A549 (cell line): ENCODE measurements around the gene FAM89B. TPM values are rescaled to one million over a fixed set of nuclear protein-coding genes. Genes with fewer than 3 reads are reported as not detected.

Experiments used
- ATAC-seq, 2 experiments: fragments of 200-7000 bp in 1 of 2; fragments of >200 bp in 1 of 2; cut with Nextera tagmentation in 1 of 2; cut with Tn5 transposase in 1 of 2; 3 replicates each; pipeline versions ENCODE4 v1.8.0 to v1.9.1; 2018 to 2020; ENCODE audit warnings: mild to moderate bottlenecking in 1 of 2, moderate library complexity in 1 of 2
- CTCF ChIA-PET: fragments of 300-600 bp; sonication (Branson Sonifier 250); formaldehyde crosslinking; extraction: SDS; loops from one replicate; lab custom pipeline; 2021; ENCODE audit warnings: antibody characterized with exemption, inconsistent platforms; lab: Yijun Ruan, JAX
- POLR2A ChIA-PET: fragments of 350-600 bp; formaldehyde crosslinking; extraction: SDS; loops from one replicate; lab custom pipeline; 2021; ENCODE audit warnings: antibody characterized with exemption, inconsistent platforms; lab: Yijun Ruan, JAX
- DNase-seq, 2 experiments: peaks; one replicate each; pipeline versions ENCODE4 v3.0.0 to v3.0.0-alpha.2; 2011 to 2016; ENCODE audit warnings: low read depth in 1 of 2, low spot score in 1 of 2
- FAIRE-seq: peaks from 2 replicates; lab custom pipeline; 2011; peaks lifted over from hg19 to GRCh38; lab: Jason Lieb, UNC
- H3K27ac ChIP-seq, 2 experiments: fragments of >200 bp; sonication (Bioruptor Twin); formaldehyde crosslinking; 3 replicates each; pipeline ENCODE4 v1.5.1; 2016 to 2017
- H3K4me1 ChIP-seq: fragments of >200 bp; sonication (Bioruptor Twin); formaldehyde crosslinking; 3 replicates; pipeline ENCODE4 v1.6.1; 2016
- H3K4me2 ChIP-seq: fragments of >200 bp; sonication (Bioruptor Twin); formaldehyde crosslinking; 3 replicates; pipeline ENCODE4 v1.6.1; 2016
- H3K4me3 ChIP-seq: fragments of >200 bp; sonication (Bioruptor Twin); formaldehyde crosslinking; 3 replicates; pipeline ENCODE4 v1.5.1; 2016
- H3K9me3 ChIP-seq: fragments of >200 bp; sonication (Bioruptor Twin); formaldehyde crosslinking; 3 replicates; pipeline ENCODE4 v1.6.1; 2016
- CBX8 ChIP-seq: fragments of 200-600 bp; sonication (generic); IDR thresholded peaks from 2 replicates; pipeline ENCODE4 v1.6.1; 2016
- E2F6 ChIP-seq: IDR thresholded peaks from 2 replicates; pipeline ENCODE4 v1.6.1; 2012; ENCODE audit warnings: low read depth, borderline replicate concordance
- EHF ChIP-seq: fragments of 250-450 bp; sonication (Bioruptor Pico); IDR thresholded peaks from 2 replicates; pipeline ENCODE4 v1.5.0; 2020; ENCODE audit warnings: mild to moderate bottlenecking
- EP300 ChIP-seq, 2 experiments: fragments of >200 bp; sonication (Bioruptor Twin); formaldehyde crosslinking; IDR thresholded peaks; 2 replicates in 1 of 2; 3 replicates in 1 of 2; pipeline ENCODE4 v1.6.1; 2016 to 2017
- FOSB ChIP-seq: fragments of 250-450 bp; sonication (Bioruptor Pico); IDR thresholded peaks from 2 replicates; pipeline ENCODE4 v1.5.0; 2020; ENCODE audit warnings: mild to moderate bottlenecking, moderate library complexity
- GATA3 ChIP-seq: IDR thresholded peaks from 2 replicates; pipeline ENCODE4 v1.6.1; 2012; ENCODE audit warnings: borderline replicate concordance
- HOXB13 ChIP-seq: fragments of 250-450 bp; sonication (Bioruptor Pico); IDR thresholded peaks from 2 replicates; pipeline ENCODE4 v1.5.0; 2020; ENCODE audit warnings: low read depth, mild to moderate bottlenecking, moderate library complexity
- HOXB5 ChIP-seq: fragments of 250-450 bp; sonication (Bioruptor Pico); IDR thresholded peaks from 2 replicates; pipeline ENCODE4 v1.5.0; 2020; ENCODE audit warnings: mild to moderate bottlenecking, moderate library complexity
- MAFK ChIP-seq: fragments of 450-650 bp; IDR thresholded peaks from 2 replicates; pipeline ENCODE4 v1.6.1; 2014; ENCODE audit not compliant: partially characterized antibody
- MAX ChIP-seq: IDR thresholded peaks from 2 replicates; pipeline ENCODE4 v1.6.1; 2012
- MAZ ChIP-seq: fragments of 150-350 bp; IDR thresholded peaks from 2 replicates; pipeline ENCODE4 v1.6.1; 2014; ENCODE audit warnings: antibody characterized with exemption, low read depth, low read length, borderline replicate concordance
- NPAS2 ChIP-seq: fragments of 250-450 bp; sonication (Bioruptor Pico); IDR thresholded peaks from 2 replicates; pipeline ENCODE4 v1.8.0; 2022; ENCODE audit warnings: mild to moderate bottlenecking, moderate library complexity, borderline replicate concordance
- POLR2A ChIP-seq: IDR thresholded peaks from 2 replicates; pipeline ENCODE4 v1.6.1; 2012; ENCODE audit warnings: mild to moderate bottlenecking, low read length
- RCOR1 ChIP-seq: fragments of 150-350 bp; IDR thresholded peaks from 2 replicates; pipeline ENCODE4 v1.6.1; 2014; ENCODE audit warnings: antibody characterized with exemption, low read length, low read depth
- RFX5 ChIP-seq: fragments of 450-650 bp; IDR thresholded peaks from 2 replicates; pipeline ENCODE4 v1.7.1; 2014; ENCODE audit warnings: antibody characterized with exemption, mild to moderate bottlenecking, moderate library complexity
- SMC3 ChIP-seq: fragments of >200 bp; sonication (Bioruptor Twin); formaldehyde crosslinking; IDR thresholded peaks from 3 replicates; pipeline ENCODE4 v1.6.1; 2018; ENCODE audit warnings: inconsistent platforms
- ZSCAN20 ChIP-seq: fragments of 250-450 bp; sonication (Bioruptor Pico); IDR thresholded peaks from 2 replicates; pipeline ENCODE4 v1.8.0; 2022; ENCODE audit warnings: mild to moderate bottlenecking, moderate library complexity
- WGBS: methylation state at CpG from one replicate; pipeline ENCODE4 v1.1.6; 2017; ENCODE audit errors: missing lambda C conversion rate; 5-methylcytosine and 5-hydroxymethylcytosine counted together
- polyA plus RNA-seq, 4 experiments: library from polyadenylated mRNA; depleted of rRNA in 3 of 4; stranded (reverse); fragments of >200 nt; fragmentation: RNase III in 1 of 4; extraction: RNeasy Plus Mini Kit Qiagen cat#74134 plus additional on column Dnase treatment in 1 of 4; gene quantifications; 2 replicates in 3 of 4; 3 replicates in 1 of 4; pipeline ENCODE4 v1.2.3, GENCODE V29; 2011 to 2017
- TF ChIP-seq, protein P1 (sequence below): fragments of 450-650 bp; IDR thresholded peaks from 2 replicates; pipeline ENCODE4 v1.6.1; 2014; ENCODE audit warnings: antibody characterized with exemption
- TF ChIP-seq, protein P2 (sequence below): fragments of 250-450 bp; sonication (Bioruptor Pico); IDR thresholded peaks from 2 replicates; pipeline ENCODE4 v1.5.0; 2020; ENCODE audit warnings: low read depth, mild to moderate bottlenecking, moderate library complexity

Gene FAM89B
- polyA plus RNA-seq, 2 of the 4 experiments (the other 2 are of a cell fraction), result 13.5 to 23.9 TPM

GRCh38 chr11:65551572-65552387 lies 20.6 kb upstream of the FAM89B start (continued):
- TF ChIP-seq MAFK, result peak; percentile 22

GRCh38 chr11:65552388-65552951 lies 19.9 kb upstream of the FAM89B start:
- H3K4me2 ChIP-seq, result peak overlapping the region; percentile 7; the same call in 1 of the 3 replicates
- peak overlapping the region in 1 of 2 experiments; percentile 99; a peak in 1 of 6 replicates for H3K27ac ChIP-seq
- H3K9me3 ChIP-seq, result no peaks in the 10 kb centered on the region
- FAIRE-seq (no peak), ATAC-seq (no peak), DNase-seq (no peak)
- TF ChIP-seq, protein P1, sequence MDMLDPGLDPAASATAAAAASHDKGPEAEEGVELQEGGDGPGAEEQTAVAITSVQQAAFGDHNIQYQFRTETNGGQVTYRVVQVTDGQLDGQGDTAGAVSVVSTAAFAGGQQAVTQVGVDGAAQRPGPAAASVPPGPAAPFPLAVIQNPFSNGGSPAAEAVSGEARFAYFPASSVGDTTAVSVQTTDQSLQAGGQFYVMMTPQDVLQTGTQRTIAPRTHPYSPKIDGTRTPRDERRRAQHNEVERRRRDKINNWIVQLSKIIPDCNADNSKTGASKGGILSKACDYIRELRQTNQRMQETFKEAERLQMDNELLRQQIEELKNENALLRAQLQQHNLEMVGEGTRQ, result peak; percentile 76
- no peak for TF ChIP-seq HOXB5 (CRISPR knock-in tag)
- H3K4me1 ChIP-seq, result peaks cover 54% of the 10 kb centered on the region
- no peak overlapping the region for H3K4me3 ChIP-seq
- WGBS, result 71% methylated on average over 8 of the region's 9 CpGs
- ChIA-PET CTCF (interaction anchor here (0.5 to 8.0 kb wide), 22 partner anchors 9 to 478 kb away, joined by 3 to 148 read pairs (median 5); partner anchors contain the start of genes EHBP1L1, FAM89B, SCYL1 and ZNRD2), POLR2A (interaction anchor here (1.2 kb wide), 1 partner anchor 11 kb away, joined by 6 read pairs; no protein-coding TSS in a partner anchor)

DNA sequence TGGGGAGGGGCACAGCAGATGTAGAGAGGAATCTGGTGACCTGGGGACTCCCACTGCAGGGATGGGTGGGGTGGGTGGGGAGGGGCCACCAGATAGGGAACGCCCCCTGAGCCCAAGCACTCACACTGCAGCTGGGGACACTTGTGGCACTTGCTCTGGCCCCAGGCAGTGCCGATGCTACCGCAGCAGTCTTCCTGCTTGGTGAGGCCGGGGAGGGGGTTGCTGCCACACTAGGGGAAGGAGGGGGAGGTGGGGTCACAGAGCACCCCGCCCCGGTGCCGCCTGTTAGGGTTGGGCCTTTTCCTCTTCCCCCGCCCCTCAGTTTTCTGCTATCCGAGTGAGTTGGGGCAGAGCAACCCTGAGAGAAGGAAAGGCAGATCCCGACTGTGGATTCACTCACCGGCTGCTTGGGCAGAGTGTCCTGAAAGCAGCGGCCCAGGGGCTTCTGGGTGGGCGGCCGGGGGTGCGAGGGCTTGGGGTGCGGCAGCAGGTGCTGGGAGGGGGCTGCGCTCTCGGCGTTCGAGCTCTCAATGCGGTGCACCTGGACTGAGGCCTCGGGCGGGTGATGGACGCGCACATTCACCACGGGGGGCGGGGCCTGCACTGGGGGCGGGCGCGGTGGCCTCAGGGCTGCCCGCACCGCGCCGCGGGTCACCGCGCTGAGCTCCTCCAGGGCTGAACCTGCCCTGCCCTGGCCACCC lies 18.9 kb upstream of the FAM89B start:
- Histone ChIP-seq H3K4me3 (no peak overlapping the region), H3K9me3 (no peaks in the 10 kb centered on the region), H3K4me2 (no peak overlapping the region), H3K4me1 (peaks cover 54% of the 10 kb centered on the region), H3K27ac (peak overlapping the region in 1 of 2 experiments; percentile 99; a peak in 3 of 6 replicates)
- no peak for ATAC-seq
- WGBS, result 66% methylated on average over 17 of the region's 37 CpGs
- TF ChIP-seq, protein P2, sequence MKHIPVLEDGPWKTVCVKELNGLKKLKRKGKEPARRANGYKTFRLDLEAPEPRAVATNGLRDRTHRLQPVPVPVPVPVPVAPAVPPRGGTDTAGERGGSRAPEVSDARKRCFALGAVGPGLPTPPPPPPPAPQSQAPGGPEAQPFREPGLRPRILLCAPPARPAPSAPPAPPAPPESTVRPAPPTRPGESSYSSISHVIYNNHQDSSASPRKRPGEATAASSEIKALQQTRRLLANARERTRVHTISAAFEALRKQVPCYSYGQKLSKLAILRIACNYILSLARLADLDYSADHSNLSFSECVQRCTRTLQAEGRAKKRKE (CRISPR knock-in tag), result no peak
- TF ChIP-seq CBX8, result no peak
- TF ChIP-seq MAX, result no peak
- no peak for TF ChIP-seq SMC3
- TF ChIP-seq GATA3, result no peak
- TF ChIP-seq MAZ, result no peak
- no peak for TF ChIP-seq HOXB13 (CRISPR knock-in tag)
- TF ChIP-seq ZSCAN20 (CRISPR knock-in tag), result no peak
- TF ChIP-seq EHF, result no peak
- no peak for TF ChIP-seq RCOR1
- TF ChIP-seq EP300 (IDR thresholded peaks at IDR 0.05), result no peak
- no peak for TF ChIP-seq RFX5
- TF ChIP-seq FOSB, result no peak
- no peak for TF ChIP-seq POLR2A
- no peak for TF ChIP-seq E2F6
- no peak for TF ChIP-seq NPAS2 (CRISPR knock-in tag)
- DNase-seq, result no peak
- FAIRE-seq, result no peak
- POLR2A ChIA-PET, result interaction anchor here (0.5 kb wide), 1 partner anchor 45 kb away, joined by 3 read pairs; no protein-coding TSS in a partner anchor
- CTCF ChIA-PET, result interaction anchor here (1.1 to 8.0 kb wide), 6 partner anchors 8 to 201 kb away, joined by 3 to 148 read pairs (median 28); partner anchors contain the start of genes EHBP1L1, FAM89B and ZNRD2
